HG03571 (cell line): ENCODE data around the gene NDUFB2.
A peak's percentile ranks its signal among the peaks of the same experiment; 100 is the strongest.
"Not testable (repeated sequence)": the region's sequence is repeated elsewhere in the genome, so short reads cannot be mapped to it uniquely, and the experiment has no call there.

Experiments
- ATAC-seq: cut with Tn5 transposase; IDR thresholded peaks from one replicate; pipeline ENCODE4 v1.9.1; 2021; ENCODE audit not compliant: unreplicated experiment

NDUFB2 gene

DNA sequence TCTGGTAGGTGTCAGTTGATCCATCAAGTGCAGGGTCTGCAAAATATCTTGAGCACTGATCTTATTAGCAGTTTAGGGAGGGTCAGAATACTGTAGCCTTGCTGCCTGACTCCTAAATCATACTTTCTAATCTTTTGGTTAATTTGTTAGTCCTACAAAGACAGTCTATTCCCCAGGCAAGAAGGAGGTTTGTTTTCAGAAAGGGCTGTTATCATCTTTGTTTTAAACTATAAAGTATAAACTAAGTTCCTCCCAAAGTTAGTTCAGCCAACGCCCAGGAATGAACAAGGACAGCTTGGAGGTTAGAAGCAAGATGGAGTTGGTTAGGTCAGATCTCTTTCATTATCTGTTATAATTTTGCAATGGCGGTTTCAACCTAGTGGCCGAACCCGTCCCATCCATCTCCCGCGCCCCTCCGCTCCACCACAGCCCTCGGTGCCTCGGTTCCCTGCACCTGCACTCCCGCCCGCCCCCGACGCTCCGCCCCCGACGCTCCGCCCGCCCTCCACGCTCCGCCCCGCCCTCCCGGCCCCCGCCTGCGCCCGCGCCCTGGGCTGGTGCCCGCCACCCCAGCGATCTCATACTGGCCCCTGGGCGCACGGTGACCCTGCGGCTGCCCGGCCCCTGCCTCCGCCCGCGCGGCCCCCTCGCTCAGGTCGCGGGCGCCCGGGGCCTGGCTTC is 24.0 kb upstream of the NDUFB2 start, which contains the start of gene ADCK2:
TSS of gene ADCK2 (plus strand) at position 564 of the 681 bp plus-strand sequence. CDS start 386 bp downstream, outside the sequence.
- ATAC-seq, result peak; percentile 51

DNA sequence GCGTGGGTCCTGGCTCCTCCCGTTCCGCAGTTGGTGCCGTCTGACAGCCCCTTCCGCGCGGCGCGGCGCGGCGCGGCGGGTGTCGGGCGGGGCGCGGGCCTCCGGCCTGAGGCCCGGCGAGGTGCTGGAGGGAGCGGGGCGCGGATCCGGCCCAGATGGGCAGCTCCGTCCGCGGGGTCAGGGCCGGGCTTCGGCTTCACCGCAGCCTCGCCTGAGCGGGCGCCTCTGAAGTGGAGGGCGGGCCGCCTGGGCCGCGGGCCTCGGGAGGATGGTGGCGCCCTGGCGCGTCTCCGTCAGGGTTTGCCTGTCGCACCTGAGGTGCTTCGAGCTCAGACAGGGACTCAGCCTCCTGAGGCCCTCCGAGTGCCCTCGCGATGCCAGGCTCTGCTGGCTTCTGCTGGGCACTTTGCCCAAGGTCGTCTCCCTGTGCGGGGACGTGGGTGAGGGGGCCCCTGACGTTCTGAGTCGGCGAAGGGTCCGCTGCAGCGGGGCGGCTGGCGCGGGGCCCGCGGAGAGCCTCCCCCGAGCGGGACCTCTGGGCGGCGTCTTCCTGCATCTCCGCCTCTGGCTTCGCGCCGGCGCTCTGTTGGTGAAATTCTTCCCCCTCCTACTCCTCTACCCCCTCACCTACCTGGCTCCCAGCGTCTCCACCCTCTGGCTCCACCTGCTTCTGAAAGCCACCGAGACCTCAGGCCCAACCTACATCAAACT is 23.3 kb upstream of the NDUFB2 start:
- ATAC-seq, result peak; percentile 41

DNA sequence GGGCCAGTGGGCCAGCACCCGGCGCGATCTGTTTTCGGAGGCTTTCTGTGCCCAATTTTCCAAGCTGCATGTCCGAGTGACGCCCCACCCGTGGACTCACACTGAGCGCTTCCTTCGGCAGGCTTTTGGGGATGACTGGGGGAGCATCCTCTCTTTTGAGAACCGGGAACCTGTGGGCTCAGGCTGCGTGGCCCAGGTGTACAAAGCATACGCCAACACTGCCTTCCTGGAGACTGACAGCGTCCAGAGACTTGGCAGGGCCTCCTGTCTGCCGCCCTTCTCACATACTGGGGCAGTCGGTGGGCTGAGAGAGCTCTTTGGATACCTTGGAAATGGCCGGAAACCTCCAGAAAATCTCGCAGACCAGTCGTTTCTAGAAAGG is 22.7 kb upstream of the NDUFB2 start:
- ATAC-seq, result no peak

DNA sequence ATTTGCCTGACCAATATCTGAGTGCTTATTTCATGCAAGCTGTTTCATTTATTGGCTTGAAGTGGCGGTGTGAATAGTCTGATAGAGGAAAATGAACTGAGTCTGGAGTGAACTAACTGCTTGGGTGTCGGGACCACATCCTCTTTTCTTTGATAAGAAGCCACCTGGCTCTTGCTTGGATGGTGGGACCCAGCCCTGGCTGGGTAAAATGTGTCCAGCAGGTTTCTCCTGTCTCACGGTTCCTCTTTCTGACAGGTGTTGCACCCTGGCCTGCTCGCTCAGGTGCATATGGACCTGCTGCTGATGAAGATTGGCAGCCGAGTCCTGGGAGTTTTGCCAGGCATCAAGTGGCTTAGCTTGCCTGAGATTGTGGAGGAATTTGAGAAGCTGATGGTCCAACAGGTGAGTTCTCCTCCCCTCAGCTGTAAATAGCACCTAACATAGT is 22.1 kb upstream of the NDUFB2 start:
- no peak for ATAC-seq

DNA sequence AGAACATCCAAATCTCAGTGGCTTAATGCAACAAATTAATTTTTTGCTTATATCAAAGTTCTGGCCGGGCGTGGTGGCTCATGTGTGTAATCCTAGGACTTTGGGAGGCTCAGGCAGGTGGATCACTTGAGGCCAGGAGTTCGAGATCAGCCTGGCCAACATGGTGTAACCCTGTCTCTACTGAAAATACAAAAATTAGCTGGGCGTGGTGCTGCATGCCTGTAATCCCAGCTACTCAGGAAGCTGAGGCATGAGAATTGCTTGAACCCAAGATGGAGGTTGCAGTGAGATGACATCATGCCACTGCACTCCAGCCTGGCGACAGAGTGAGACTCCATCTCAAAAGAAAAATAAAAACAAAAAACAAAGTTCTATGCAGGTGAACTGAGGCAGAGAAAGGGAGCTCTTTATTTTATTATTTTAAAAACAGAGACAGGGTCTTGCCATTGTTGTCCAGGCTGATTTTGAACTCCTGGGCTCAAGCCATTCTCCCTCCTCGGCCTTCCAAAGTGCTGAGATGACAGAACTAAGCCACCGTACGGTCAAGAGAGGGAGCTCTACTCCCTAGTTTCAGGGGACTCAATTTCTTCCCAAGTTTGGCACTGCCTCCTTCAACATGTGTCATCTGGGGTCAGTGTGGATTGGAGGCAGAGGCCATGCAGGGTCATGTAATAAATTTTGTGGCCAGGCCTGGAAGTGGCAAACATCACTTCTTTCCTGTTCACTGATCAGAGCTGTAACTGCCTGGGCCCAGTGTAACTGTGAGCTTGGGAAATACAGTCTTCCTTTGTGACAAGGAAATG is 21.4 kb upstream of the NDUFB2 start:
- no peak for ATAC-seq

DNA sequence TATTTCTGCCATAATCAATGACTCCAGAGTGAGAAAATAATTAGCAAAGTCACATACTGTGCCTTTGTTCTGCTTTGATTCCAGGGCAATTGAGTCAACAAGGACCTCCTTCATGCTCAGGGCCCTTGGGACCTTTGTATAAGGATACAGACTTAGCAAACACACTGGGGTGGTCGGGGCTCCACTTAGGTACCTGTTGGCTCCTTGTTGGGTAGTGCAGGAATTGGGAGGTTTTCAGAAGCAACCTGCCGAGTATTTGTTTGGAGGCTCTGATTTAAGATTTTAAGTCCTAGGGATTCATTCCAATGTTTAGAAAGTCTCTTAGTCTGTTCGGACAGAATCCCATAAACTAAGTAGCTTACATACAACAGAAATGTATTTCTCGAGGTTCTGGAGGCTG is 20.8 kb upstream of the NDUFB2 start:
- ATAC-seq, result no peak

DNA sequence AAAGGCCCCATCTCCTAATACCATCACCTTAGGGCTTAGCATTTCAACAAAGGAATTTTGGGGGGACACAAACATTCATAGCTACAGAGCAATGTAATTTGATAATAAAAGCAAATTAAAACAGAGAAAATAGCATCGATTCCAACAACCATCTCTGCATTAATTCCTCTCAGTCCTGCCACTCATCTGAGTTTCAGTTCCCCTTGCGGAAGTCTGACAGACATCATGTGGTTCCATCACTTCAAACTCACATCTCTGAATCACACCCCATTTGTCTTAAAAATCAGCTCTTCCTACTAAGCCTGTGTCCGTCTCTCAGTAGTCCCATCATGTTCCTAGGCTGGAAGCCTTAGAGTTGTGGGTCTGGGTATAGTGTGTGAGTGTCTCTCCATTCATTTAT is 20.2 kb upstream of the NDUFB2 start:
- peak; percentile 47 for ATAC-seq

DNA sequence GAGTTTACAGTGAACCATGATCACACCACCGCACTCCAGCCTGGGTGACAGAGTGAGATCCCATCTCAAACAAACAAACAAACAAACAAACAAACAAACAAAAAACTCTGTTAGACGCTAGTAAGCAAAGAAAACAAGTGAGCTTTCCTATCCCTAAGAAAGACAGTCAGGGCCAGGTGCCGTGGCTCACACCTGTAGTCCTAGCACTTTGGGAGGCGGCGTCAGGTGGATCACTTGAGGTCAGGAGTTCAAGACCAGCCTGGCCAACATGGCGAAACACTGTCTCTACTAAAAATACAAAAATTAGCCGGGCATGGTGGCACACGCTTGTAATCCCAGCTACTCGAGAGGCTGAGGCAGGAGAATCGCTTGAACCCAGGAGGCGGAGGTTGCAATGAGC is 19.6 kb upstream of the NDUFB2 start:
- ATAC-seq, result not testable (repeated sequence)

DNA sequence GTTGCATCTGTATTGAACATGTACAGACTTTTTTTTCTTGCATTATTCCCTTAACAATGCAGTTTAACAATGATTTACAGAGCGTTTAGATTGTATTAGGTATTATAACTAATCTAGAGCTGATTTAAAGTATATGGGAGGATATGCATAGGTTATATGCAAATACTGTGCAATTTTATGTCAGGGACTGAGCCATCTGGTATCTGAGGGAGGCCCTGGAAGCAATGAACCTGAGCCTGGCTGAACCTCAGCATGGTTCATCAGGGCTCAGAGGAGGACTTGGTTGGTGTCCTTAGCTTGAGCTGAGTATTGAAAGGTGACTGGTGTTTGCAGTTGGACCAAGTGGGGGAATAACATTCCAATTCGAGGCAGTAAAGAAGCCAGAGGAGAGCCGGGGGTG is 19.0 kb upstream of the NDUFB2 start:
- no peak for ATAC-seq

DNA sequence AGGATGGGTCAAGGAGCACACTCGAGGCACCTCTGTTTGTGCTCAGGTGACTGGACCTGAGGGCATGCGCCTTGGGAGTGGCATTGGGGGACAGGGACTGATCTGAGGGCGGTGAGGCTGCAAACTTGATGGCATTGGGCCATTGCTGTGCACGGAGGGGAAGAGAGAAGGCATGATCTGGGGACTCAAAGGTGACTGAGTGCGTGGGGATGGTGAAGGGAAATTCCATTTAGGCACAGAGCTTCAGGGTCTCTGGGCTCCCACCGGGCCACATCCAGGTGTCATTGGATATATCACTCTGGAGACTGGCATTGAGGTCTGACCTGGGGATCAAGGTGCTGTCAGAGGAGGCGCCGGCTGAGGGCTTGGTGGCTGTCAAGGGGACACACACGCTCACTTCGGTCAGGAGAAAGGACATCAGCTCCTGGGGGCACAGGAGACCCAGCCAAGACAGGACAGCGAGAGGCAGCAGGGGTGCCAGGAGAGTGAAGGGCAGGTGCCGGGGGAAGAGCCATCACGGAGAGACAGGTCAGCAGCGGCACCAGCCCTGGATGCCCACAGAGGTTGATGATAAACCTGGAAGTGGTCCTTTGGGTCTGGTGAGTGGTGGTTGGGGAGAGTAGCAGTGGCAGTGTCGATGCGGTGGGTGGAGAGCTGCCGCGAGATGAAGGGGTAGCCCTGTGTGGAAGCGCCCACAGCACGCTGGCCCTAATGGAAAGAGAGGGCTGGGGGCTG is 18.3 kb upstream of the NDUFB2 start:
- ATAC-seq, result no peak

DNA sequence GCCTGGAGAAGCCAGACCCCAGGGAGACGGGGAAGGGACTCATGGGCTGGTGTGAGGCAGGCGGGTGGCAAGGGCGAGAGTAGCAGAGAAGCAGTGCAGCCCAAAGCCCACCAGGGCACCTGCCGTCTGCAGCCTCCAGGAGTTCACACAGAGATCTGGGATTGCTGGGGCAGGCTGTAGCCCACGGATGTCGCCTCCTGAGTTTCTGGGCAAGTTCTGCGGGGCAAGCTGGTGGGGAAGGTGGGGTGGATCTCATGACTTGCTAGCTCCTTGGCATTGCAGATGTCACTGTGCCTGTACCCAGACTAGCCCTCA is 17.7 kb upstream of the NDUFB2 start:
- ATAC-seq, result no peak

DNA sequence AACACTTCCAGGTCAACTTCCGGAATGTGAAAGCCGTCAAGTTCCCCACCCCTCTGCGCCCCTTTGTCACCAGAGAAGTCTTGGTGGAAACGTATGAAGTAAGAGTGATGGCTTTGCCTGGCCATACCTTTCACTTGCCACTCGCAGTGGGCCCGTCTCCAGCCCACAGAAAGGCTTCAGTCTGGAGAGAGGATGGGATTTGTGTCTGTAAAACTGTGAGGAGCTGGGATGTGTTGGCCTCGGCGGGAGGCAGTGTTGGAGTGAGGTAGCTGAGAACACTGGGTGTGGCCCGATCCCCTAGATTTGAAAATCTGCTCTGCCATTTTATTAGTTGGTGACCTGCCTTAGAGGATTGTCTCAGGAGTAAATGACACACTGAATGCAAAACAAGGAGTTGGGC is 17.3 kb upstream of the NDUFB2 start:
- no peak for ATAC-seq

DNA sequence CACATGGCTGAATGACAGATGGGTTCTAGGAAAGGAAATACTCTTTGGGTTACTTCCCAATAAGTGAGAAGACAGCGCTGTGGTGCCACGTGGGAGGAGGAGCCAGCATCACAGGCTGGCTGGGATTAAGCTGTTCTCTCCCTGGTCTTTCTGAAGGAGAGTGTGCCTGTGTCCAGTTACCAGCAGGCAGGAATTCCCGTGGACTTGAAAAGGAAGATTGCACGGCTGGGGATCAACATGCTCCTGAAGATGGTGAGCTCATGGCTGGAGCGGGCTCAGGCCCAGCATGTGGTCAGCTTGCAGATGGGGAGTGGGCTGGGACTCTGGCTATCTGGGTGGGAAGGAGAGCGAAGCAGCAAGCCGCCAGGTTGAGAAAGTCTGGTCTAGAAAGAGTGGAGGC is 15.6 kb upstream of the NDUFB2 start:
- ATAC-seq, result no peak

DNA sequence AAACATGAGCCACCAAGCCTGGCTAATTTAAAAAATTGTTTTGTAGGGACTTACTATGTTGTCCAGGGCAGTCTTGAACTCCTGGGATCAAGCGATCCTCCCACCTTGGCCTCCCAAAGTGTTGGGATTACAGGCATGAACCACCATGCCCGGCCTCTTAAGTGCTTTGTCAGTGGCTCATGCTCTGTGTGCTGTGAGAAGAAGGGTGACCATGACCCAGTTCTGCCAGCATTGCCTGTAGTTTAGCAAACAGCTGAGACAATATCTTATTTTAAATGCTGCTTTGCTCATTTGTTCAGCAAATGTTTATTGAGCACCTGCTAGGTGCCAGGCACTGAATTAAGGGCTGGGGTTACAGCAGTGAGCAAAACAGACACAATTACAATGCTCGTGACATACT is 14.7 kb upstream of the NDUFB2 start:
- ATAC-seq, result no peak

DNA sequence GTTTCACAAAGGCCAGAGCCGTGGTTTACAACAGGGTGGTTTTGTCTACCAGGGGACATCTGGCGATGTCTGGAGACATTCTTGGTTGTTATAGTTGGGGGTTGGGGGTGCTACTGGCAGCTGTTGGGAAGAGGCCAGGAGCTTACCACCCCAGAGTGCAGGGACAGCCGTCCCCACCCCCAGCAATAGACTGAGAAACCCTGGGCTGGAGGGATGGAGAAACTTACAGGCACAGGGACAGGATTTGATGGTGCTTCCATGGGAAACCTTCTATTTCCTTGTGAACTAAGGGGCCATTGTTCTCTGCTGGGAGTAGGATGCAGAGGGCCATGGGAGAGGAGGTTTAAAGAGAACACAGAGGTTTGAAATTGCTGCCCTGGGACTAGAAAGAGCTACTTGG is 12.9 kb upstream of the NDUFB2 start:
- ATAC-seq, result no peak

DNA sequence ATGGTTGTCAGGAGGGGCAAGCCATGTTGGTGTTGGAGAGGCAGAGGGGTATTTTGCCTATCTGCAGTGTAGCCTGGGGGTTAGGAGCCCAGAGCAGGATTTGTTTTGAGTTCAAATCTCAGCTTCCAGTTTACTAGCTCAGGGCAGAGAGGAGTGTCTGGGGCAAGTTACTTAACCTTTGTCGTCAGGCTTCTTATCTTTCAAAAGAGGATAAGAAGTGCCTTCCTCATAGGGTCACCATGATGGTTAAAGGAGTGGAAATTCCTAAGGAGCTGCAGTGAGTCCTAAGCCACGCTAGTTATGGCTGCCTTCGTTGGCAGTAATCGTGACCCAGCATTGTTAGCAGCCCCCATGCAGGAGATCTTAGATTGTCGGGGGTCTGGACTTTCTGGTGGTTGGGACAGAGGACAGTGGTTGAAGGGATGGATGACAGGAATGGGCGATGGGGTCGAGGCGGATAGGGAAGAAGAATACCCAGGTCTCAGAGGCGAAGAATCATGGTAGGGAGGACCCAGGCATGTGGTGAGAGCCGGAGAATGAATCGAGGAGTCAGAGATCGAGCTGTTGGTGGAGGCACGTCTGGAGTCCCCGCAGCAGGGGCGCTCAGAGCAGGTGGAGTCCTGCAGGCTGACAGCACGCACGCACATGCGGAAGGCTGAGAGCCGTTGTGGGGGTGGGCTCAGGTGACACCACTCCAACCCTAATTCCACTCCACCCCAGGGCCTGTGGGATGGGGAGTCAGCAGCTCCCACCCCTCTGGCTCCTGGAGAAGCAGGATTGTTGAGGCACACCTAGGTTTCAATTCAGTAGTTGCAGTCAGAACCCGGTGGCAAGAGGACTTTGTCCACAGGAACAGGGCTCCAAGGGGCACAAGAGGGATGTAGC is 12.2 kb upstream of the NDUFB2 start:
- ATAC-seq, result no peak

DNA sequence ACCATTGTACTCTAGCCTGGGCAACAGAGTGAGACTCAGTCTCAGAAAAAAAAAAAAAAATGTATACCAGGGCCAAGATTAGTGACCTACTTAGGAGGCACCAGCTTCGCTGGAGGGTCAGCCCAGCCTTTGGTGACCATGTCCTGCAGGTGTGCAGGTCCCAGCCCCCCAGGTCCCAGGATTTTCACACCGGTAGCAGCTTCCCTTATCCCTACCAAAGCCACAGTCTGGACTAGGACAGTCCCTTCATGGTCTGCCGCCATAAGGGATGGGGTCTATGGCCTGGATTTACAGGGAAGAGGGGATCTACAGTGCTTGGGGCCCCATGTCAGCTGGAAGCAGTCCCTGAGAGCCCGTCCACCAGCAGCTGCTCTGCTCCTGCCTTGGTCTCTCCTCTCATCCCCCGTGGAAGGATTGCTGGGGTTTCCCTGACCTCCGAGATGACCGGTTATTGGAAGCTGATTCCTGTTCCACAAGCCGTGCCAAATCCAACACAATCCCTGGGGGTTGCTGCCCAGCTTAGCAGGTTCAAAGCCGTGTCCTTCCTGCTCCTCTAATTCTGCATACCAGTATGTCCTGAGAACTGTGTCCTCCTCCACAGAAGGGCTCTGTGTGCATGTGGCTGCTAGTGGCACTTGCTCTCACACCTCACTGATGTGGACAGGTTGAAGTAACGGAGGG is 11.0 kb upstream of the NDUFB2 start:
- ATAC-seq, result no peak

DNA sequence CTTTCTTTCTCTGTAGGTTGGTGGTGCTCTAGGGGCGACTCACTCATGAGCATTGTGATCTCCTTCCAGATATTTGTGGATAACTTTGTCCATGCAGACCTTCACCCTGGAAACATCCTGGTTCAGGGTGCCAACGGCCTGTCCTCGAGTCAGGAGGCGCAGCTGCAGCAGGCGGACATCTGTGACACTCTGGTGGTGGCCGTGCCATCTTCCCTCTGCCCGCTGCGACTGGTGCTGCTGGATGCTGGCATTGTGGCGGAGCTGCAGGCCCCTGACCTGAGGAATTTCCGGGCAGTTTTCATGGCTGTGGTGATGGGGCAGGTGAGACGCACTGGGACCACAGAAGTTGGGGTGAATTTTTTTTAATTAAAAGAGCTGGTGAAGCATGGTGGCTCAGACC is 9.6 kb upstream of the NDUFB2 start:
- no peak for ATAC-seq

DNA sequence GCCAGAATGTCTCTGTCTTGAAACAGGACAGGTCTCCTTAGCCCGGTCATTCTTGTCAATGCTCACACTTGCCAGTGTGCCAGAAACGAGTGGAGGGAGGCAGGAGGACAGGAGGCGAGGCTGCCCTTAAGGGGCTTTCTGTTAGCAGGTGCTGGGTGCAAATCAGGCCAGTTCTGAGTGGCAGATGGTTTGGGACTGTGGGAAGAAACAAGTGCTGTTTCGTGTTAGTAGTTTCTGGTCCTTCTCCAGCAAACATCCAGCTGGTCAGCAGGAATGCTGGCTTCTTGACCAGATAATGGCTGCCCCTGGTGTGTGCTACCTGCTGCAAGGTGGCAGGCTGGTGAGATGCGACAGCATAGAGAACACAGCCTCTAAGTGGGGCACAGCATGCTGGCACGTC is 8.2 kb upstream of the NDUFB2 start:
- ATAC-seq, result no peak
